AG04450 (cell line): ENCODE results near the gene GPSM1. TPM values are rescaled to one million over a fixed set of nuclear protein-coding genes. Genes with fewer than 3 reads are reported as not detected.

Experiments used
- CTCF ChIA-PET: fragments of 300-600, 350-600 bp; formaldehyde crosslinking; extraction: SDS; loops from one replicate; lab custom pipeline; 2022; ENCODE audit warnings: antibody characterized with exemption, inconsistent platforms; lab: Charles Lee
- POLR2A ChIA-PET: fragments of 350-600 bp; formaldehyde crosslinking; extraction: SDS; loops from one replicate; lab custom pipeline; 2021; ENCODE audit warnings: antibody characterized with exemption, inconsistent platforms; lab: Yijun Ruan, JAX
- DNase-seq: peaks from one replicate; pipeline ENCODE4 v3.0.0-alpha.2; 2011; ENCODE audit warnings: low read depth, low spot score
- H3K27ac ChIP-seq: one replicate; pipeline ENCODE4 v1.5.1; 2012; ENCODE audit warnings: low read depth, low read length, control low read depth
- H3K27me3 ChIP-seq: one replicate; pipeline ENCODE4 v1.6.0; 2012; ENCODE audit warnings: low read length; ENCODE audit not compliant: control insufficient read depth, insufficient read depth
- H3K4me3 ChIP-seq: 2 replicates; pipeline ENCODE4 v1.5.1; 2011; ENCODE audit warnings: mild to moderate bottlenecking, low read depth, low read length, control low read depth
- H3K9me3 ChIP-seq: 2 replicates; pipeline ENCODE4 v1.5.1; 2012; ENCODE audit warnings: low read length; ENCODE audit not compliant: control insufficient read depth, insufficient read depth
- CTCF ChIP-seq: IDR thresholded peaks from 2 replicates; pipeline ENCODE4 v1.5.1; 2011; ENCODE audit warnings: low read depth, low read length, control low read depth, inconsistent platforms
- polyA plus RNA-seq: library from polyadenylated mRNA; depleted of rRNA; stranded (reverse); fragments of >200 nt; gene quantifications from 2 replicates; pipeline ENCODE4 v1.2.3, GENCODE V29; 2011

Gene GPSM1
- polyA plus RNA-seq, 1 experiment: 22.5 TPM

DNA sequence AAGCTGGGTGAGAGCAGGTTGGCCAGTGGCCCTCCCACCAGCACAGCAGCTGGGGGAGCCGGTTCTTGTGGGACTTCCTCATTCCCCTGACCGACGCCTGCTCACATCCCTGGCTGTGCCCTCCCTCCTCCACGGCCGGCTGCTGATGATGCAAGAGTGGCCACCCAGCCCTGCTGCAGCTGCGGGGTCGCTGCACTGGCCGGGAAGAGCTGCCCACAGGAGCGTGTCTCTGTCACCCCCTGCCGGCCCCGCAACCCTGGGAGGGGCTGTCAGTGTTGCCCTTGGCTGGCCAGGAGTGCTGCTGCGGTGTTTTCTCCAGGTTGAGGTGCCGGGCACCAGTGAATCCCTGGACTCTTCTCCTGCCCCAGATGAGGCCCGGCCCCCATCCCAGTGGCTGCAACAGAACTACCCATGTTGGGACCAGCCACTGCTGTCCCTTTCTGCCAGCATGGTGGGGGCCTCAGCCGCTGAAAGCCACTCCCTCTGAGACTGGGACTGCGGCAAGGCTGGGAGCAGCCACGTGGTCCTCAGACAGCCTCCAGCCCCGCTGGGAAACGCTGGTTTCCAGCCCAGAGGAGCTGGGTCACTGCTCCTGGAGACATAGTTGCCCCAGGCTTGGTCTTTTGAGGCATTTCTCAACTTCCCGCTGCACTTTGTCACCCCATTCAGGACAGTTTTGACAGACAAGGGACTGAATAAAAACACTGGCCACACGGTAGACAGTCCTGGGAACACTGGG is 45.4 kb downstream of the GPSM1 start:
- peak; percentile 43 for TF ChIP-seq CTCF
- CTCF ChIA-PET: interaction anchor here (1.5 to 1.8 kb wide), 2 partner anchors 10 to 60 kb away, joined by 8 to 9 read pairs; partner anchors contain the start of gene DNLZ
- Histone ChIP-seq H3K4me3 (no peak overlapping the region), H3K27ac (peak overlapping the region; percentile 89), H3K9me3 (peaks cover 12% of the 10 kb centered on the region; the same call in 1 of the 2 replicates), H3K27me3 (no peaks in the 10 kb centered on the region)
- peak; percentile 75 for DNase-seq
- POLR2A ChIA-PET: interaction anchor here (1.0 to 1.6 kb wide), 2 partner anchors 10 to 46 kb away, joined by 3 to 22 read pairs; partner anchors contain the start of genes DNLZ and GPSM1

- ChIA-PET POLR2A (interaction anchor here (1.0 to 1.6 kb wide), 2 partner anchors 11 to 46 kb away, joined by 3 to 22 read pairs; partner anchors contain the start of genes DNLZ and GPSM1), CTCF (interaction anchor here (1.5 to 1.8 kb wide), 2 partner anchors 10 to 61 kb away, joined by 8 to 9 read pairs; partner anchors contain the start of gene DNLZ)
- DNase-seq: no peak
- Histone ChIP-seq H3K27me3 (no peaks in the 10 kb centered on the region), H3K9me3 (peaks cover 12% of the 10 kb centered on the region; the same call in 1 of the 2 replicates), H3K27ac (peak within 1 kb of the TSS; percentile 89), H3K4me3 (no peak within 1 kb of the TSS)
- no peak for TF ChIP-seq CTCF
Observed at GRCh38 chr9:136373300-136374182, 46.2 kb downstream of the GPSM1 start, which contains the start of gene CARD9. CARD9 (minus strand) TSS chr9:136373669; CDS start chr9:136372078, 1,591 bp downstream.

DNA sequence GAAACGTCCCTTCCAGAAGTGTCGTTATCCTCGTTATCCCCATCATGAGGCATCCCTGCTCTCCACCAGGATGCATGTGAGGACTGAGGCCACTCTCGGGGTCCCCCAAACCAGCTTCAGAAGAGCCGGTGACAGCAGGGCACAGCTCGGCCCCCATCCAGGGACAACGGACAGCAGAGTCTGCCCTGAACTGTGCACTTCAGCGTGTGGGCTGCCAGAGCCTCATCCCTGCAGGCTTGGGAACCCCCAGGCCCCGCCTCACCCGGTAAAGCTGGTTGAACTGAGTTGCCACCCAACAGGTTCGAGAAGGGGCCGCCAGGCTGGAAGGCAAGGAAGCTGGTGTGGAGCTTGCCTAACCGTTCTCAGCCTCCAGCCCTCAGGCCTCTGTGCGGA is 46.8 kb downstream of the GPSM1 start:
- no peak for TF ChIP-seq CTCF
- ChIA-PET CTCF (no interaction called here), POLR2A (no interaction called here)
- DNase-seq: no peak
- no peak overlapping the region for H3K27ac ChIP-seq
- no peaks in the 10 kb centered on the region for H3K27me3 ChIP-seq
- no peak overlapping the region for H3K4me3 ChIP-seq
- peaks cover 12% of the 10 kb centered on the region; the same call in 1 of the 2 replicates for H3K9me3 ChIP-seq

DNA sequence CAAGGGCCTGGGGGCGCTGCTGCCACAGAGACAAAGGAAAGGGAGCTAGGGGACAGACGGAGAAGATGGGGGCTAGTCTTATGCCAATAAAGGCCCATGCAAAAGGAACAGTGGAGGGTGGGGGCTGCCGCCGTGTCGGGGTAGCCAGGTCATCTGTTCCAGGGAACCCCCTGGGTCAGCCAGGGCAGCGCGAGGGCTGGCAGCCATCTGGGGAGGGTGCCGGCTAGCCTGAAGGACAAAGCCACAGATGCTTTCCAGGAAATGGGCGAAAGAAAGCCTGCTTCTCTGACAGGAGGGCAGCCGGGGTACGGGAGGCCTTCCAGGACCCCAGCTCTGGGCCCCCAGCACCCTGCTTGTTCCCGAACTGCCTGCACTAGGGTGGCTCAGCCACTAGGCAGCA is 47.8 kb downstream of the GPSM1 start:
- H3K4me3 ChIP-seq: no peak overlapping the region
- no peak overlapping the region for H3K27ac ChIP-seq
- ChIA-PET CTCF (no interaction called here), POLR2A (interaction anchor here (1.2 kb wide), 1 partner anchor 12 kb away, joined by 3 read pairs; no protein-coding TSS in a partner anchor)
- H3K9me3 ChIP-seq: peaks cover 12% of the 10 kb centered on the region; the same call in 1 of the 2 replicates
- TF ChIP-seq CTCF: no peak
- no peaks in the 10 kb centered on the region for H3K27me3 ChIP-seq
- DNase-seq: no peak
